ENCODE results near the gene DUSP12. TPM values are rescaled to one million over a fixed set of nuclear protein-coding genes. Genes with fewer than 3 reads are reported as not detected.

DUSP12 gene
- total RNA-seq, 1 experiment from 2014 or later: 28.0 TPM

- no CpG with 5 or more reads among the region's 34 CpGs for WGBS (ENCODE audit: extremely low coverage, insufficient read length, low lambda C conversion rate)
- H3K9me3 Mint-ChIP-seq: no peaks in the 10 kb centered on the region; a peak in 1 of 5 replicates
- no peak overlapping the region for H3K27ac ChIP-seq (ENCODE audit: insufficient read length, low read depth, low read length)
Measured at GRCh38 chr1:161725908-161726472, 23.6 kb upstream of the DUSP12 start.

More at GRCh38 chr1:161725908-161726472, 23.6 kb upstream of the DUSP12 start:
- 0 out of 2 replicates have a peak overlapping the region, but pooled peaks have one; percentile 27 for H3K14ac ChIP-seq (ENCODE audit: insufficient read depth, low read length)
- Mint-ChIP-seq H3K36me3 (ENCODE audit: insufficient read depth in 1 of 3, low read depth in 3 of 3) (peaks cover 0 to 2% (median 0%) of the 10 kb centered on the region in 3 experiments; a peak in 2 of 7 replicates), H3K4me3 (peak overlapping the region; percentile 78 to 92), H3K27ac (peak overlapping the region in 1 of 3 experiments; percentile 23; a peak in 1 of 7 replicates), H3K27me3 (ENCODE audit: low read depth) (peaks cover 78% of the 10 kb centered on the region), H3K4me1 (peaks cover 12 to 21% of the 10 kb centered on the region in 2 experiments)
- no peak overlapping the region for H2BK15ac ChIP-seq (ENCODE audit: low read depth, low read length)
- no peak overlapping the region for H3K23ac ChIP-seq (ENCODE audit: insufficient read length, low read depth, low read length)
- no peak overlapping the region for H2BK20ac ChIP-seq (ENCODE audit: low read depth, low read length, poor library complexity, severe bottlenecking)
- DNase-seq: peak; percentile 64
- no peaks in the 10 kb centered on the region for H3K79me2 ChIP-seq (ENCODE audit: insufficient read depth, low read length)
- H2BK5ac ChIP-seq (ENCODE audit: insufficient read length, low read length): no peak overlapping the region
- no peak overlapping the region for H3K56ac ChIP-seq (ENCODE audit: insufficient read length, low read depth, low read length)
- H3K4me2 ChIP-seq (ENCODE audit: insufficient read depth, insufficient read length, low read length): peak overlapping the region; percentile 98
- H3K18ac ChIP-seq (ENCODE audit: insufficient read length, low read depth, low read length): no peak overlapping the region
- H2BK12ac ChIP-seq (ENCODE audit: insufficient read length, low read depth, low read length): no peak overlapping the region
- H4K91ac ChIP-seq (ENCODE audit: insufficient read length, low read depth, low read length): no peak overlapping the region
- no peak overlapping the region for H4K5ac ChIP-seq (ENCODE audit: insufficient read length, low read depth, low read length)
- H2AK5ac ChIP-seq (ENCODE audit: insufficient read length, low read length): no peak overlapping the region
- H3K9me3 ChIP-seq (ENCODE audit: control insufficient read depth, low read depth, low read length): no peaks in the 10 kb centered on the region
- no peaks in the 10 kb centered on the region for H3K79me1 ChIP-seq (ENCODE audit: insufficient read depth, low read depth, low read length, poor library complexity, severe bottlenecking)
- H2AFZ ChIP-seq (ENCODE audit: low read length): no peak overlapping the region
- H4K20me1 ChIP-seq (ENCODE audit: control insufficient read depth, insufficient read depth, insufficient read length): no peaks in the 10 kb centered on the region
- H4K8ac ChIP-seq (replicated peaks; ENCODE audit: insufficient read length, low read depth, low read length): no peak overlapping the region
- H3K4me1 ChIP-seq (ENCODE audit: insufficient read depth, low read length): no peaks in the 10 kb centered on the region; the same call in 1 of the 2 replicates
- TF ChIP-seq, protein P1, sequence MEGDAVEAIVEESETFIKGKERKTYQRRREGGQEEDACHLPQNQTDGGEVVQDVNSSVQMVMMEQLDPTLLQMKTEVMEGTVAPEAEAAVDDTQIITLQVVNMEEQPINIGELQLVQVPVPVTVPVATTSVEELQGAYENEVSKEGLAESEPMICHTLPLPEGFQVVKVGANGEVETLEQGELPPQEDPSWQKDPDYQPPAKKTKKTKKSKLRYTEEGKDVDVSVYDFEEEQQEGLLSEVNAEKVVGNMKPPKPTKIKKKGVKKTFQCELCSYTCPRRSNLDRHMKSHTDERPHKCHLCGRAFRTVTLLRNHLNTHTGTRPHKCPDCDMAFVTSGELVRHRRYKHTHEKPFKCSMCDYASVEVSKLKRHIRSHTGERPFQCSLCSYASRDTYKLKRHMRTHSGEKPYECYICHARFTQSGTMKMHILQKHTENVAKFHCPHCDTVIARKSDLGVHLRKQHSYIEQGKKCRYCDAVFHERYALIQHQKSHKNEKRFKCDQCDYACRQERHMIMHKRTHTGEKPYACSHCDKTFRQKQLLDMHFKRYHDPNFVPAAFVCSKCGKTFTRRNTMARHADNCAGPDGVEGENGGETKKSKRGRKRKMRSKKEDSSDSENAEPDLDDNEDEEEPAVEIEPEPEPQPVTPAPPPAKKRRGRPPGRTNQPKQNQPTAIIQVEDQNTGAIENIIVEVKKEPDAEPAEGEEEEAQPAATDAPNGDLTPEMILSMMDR (conservative IDR thresholded peaks at IDR 0.05): peak; percentile 55; the same call in 2 of the 3 replicates
- H2BK120ac ChIP-seq (ENCODE audit: low read depth, low read length, poor library complexity, severe bottlenecking): no peak overlapping the region
- H3K27me3 ChIP-seq (ENCODE audit: insufficient read depth, low read length): peaks cover 14% of the 10 kb centered on the region; the same call in 1 of the 2 replicates
- peaks cover 9% of the 10 kb centered on the region for H3K23me2 ChIP-seq (ENCODE audit: insufficient read length, low read depth, low read length, poor library complexity, severe bottlenecking)
- no peak overlapping the region for H3T11ph ChIP-seq (ENCODE audit: low read length)
- H3K4ac ChIP-seq (ENCODE audit: low read depth, low read length): no peak overlapping the region
- H3K9ac ChIP-seq (ENCODE audit: extremely low read depth, insufficient read length, low read length): peak overlapping the region; percentile 31
